DND-41 (cell line): Measurements from ENCODE around the gene PAX2.

Experiments used
- ATAC-seq: fragments of 200-7000 bp; cut with Tn5 transposase; 3 replicates; pipeline ENCODE4 v1.9.1; 2021; ENCODE audit warnings: low read depth; ENCODE audit not compliant: insufficient read depth
- DNase-seq: peaks from one replicate; pipeline ENCODE4 v3.0.0-alpha.2; 2020
- H2AFZ ChIP-seq: 2 replicates; pipeline ENCODE4 v1.6.0; 2012; ENCODE audit warnings: low read depth, low read length
- H3K27ac ChIP-seq: 2 replicates; pipeline ENCODE4 v1.5.1; 2012; ENCODE audit warnings: low read length, inconsistent platforms
- H3K27me3 ChIP-seq: fragments of 200-600 bp; sonication (generic); 2 replicates; pipeline ENCODE4 v1.6.0; 2012; ENCODE audit warnings: low read length, mild to moderate bottlenecking, inconsistent platforms; ENCODE audit not compliant: insufficient read depth, poor library complexity
- H3K36me3 ChIP-seq: 2 replicates; pipeline ENCODE4 v1.5.1; 2012; ENCODE audit warnings: low read length, inconsistent platforms; ENCODE audit not compliant: insufficient read depth
- H3K4me1 ChIP-seq: 2 replicates; pipeline ENCODE4 v1.5.1; 2012; ENCODE audit warnings: mild to moderate bottlenecking, low read length; ENCODE audit not compliant: insufficient read depth
- H3K4me2 ChIP-seq: 2 replicates; pipeline ENCODE4 v1.6.0; 2012; ENCODE audit warnings: mild to moderate bottlenecking, moderate library complexity, low read length, inconsistent platforms; ENCODE audit not compliant: insufficient read depth
- H3K4me3 ChIP-seq, 2 experiments: fragments of 200-600 bp in 1 of 2; shearing (Covaris generic) in 1 of 2; 2 replicates each; pipeline ENCODE4 v1.5.1; 2012 to 2016; ENCODE audit warnings: inconsistent platforms in 2 of 2, low read length in 2 of 2, mild to moderate bottlenecking in 2 of 2, low read depth in 1 of 2, moderate library complexity in 1 of 2
- H3K79me2 ChIP-seq: 2 replicates; pipeline ENCODE4 v1.6.0; 2012; ENCODE audit warnings: low read length, inconsistent platforms; ENCODE audit not compliant: insufficient read depth
- H3K9ac ChIP-seq: 2 replicates; pipeline ENCODE4 v1.6.0; 2012; ENCODE audit warnings: low read depth, mild to moderate bottlenecking, inconsistent platforms, low read length, moderate library complexity
- H3K9me3 ChIP-seq: 2 replicates; pipeline ENCODE4 v1.5.1; 2012; ENCODE audit warnings: low read length, moderate library complexity, mild to moderate bottlenecking, inconsistent platforms; ENCODE audit not compliant: insufficient read depth, severe bottlenecking
- H4K20me1 ChIP-seq: 2 replicates; pipeline ENCODE4 v1.6.0; 2012; ENCODE audit warnings: low read length; ENCODE audit not compliant: insufficient read depth
- CTCF ChIP-seq: IDR thresholded peaks from 2 replicates; pipeline ENCODE4 v1.5.1; 2012; ENCODE audit warnings: borderline replicate concordance, low read length, moderate library complexity, mild to moderate bottlenecking; ENCODE audit not compliant: poor library complexity, severe bottlenecking; ENCODE audit errors: extremely low read depth
- EZH2 ChIP-seq: IDR thresholded peaks from 3 replicates; pipeline ENCODE4 v1.6.1; 2012; ENCODE audit warnings: borderline replicate concordance, low read depth, mild to moderate bottlenecking, moderate library complexity, low read length, inconsistent platforms; ENCODE audit not compliant: severe bottlenecking

Gene PAX2

DNA sequence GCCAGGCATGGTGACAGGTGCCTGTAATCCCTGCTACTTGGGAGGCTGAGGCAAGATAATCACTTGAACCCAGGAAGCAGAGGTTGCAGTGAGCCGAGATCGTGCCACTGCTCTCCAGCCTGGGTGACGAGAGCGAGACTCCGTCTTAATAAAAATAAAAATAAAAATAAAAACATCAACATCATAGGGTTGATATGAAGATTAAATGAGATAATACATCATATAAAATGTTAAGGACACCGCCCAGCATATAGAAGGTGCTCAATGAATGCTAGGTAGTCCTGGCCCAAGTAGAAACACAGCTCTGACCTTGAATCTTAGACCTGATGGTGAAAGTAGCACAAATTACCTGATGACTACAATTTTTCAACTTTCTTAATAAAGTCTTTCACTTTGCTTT is 74.0 kb downstream of the PAX2 start:
- Histone ChIP-seq H3K4me2 (no peak overlapping the region), H3K4me3 (no peak overlapping the region), H4K20me1 (no peaks in the 10 kb centered on the region; the same call in 1 of the 2 replicates), H3K4me1 (no peaks in the 10 kb centered on the region), H3K27me3 (peaks cover 16% of the 10 kb centered on the region), H3K36me3 (no peaks in the 10 kb centered on the region), H3K27ac (no peak overlapping the region), H3K79me2 (no peaks in the 10 kb centered on the region), H3K9me3 (no peaks in the 10 kb centered on the region), H3K9ac (no peak overlapping the region), H2AFZ (no peak overlapping the region)
- TF ChIP-seq CTCF = no peak
- TF ChIP-seq EZH2 = no peak
- DNase-seq (no peak), ATAC-seq (no peak)

GRCh38 chr10:100823194-100823593 is 77.8 kb downstream of the PAX2 start:
- DNase-seq (no peak), ATAC-seq (no peak)
- Histone ChIP-seq H3K4me3 (no peak overlapping the region), H2AFZ (no peak overlapping the region), H3K9me3 (no peaks in the 10 kb centered on the region), H3K4me2 (no peak overlapping the region), H3K27ac (no peak overlapping the region), H3K79me2 (no peaks in the 10 kb centered on the region), H3K9ac (no peak overlapping the region), H3K27me3 (no peaks in the 10 kb centered on the region), H4K20me1 (no peaks in the 10 kb centered on the region), H3K36me3 (no peaks in the 10 kb centered on the region), H3K4me1 (no peaks in the 10 kb centered on the region)
- TF ChIP-seq CTCF (no peak), EZH2 (no peak)

DNA sequence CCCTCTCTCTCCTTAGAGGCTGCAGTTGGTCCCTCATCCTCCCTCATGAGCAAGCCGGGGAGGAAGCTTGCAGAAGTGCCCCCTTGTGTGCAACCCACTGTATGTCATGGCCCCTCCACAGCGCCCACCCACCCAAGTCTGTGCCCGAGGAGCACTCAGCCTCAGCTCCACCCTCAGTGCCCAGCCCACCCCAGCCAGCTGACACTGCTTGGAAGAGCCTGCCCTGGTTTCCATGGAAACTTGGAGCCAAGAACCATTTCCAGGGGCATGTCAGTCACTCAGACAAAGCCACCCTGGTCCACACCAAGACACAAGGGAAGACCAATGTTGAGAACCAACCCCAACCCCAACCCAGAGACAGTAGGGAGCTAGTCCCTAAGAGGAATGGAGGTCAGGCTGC is 79.5 kb downstream of the PAX2 start:
- Histone ChIP-seq H3K9me3 (no peaks in the 10 kb centered on the region), H3K4me2 (no peak overlapping the region), H3K9ac (no peak overlapping the region), H3K36me3 (no peaks in the 10 kb centered on the region), H3K27me3 (no peaks in the 10 kb centered on the region), H2AFZ (no peak overlapping the region), H3K79me2 (no peaks in the 10 kb centered on the region), H3K27ac (no peak overlapping the region), H4K20me1 (no peaks in the 10 kb centered on the region), H3K4me3 (no peak overlapping the region), H3K4me1 (no peaks in the 10 kb centered on the region)
- ATAC-seq = no peak
- DNase-seq = no peak
- TF ChIP-seq EZH2 = no peak
- TF ChIP-seq CTCF = no peak

- no peaks in the 10 kb centered on the region for H4K20me1 ChIP-seq
- no peak overlapping the region for H3K4me2 ChIP-seq
- no peaks in the 10 kb centered on the region for H3K36me3 ChIP-seq
- no peak overlapping the region for H3K4me3 ChIP-seq
- ATAC-seq (no peak), DNase-seq (no peak)
- H2AFZ ChIP-seq = no peak overlapping the region
- no peaks in the 10 kb centered on the region for H3K27me3 ChIP-seq
- H3K79me2 ChIP-seq = no peaks in the 10 kb centered on the region
- no peak overlapping the region for H3K27ac ChIP-seq
- no peaks in the 10 kb centered on the region for H3K4me1 ChIP-seq
- no peaks in the 10 kb centered on the region for H3K9me3 ChIP-seq
- TF ChIP-seq CTCF (no peak), EZH2 (no peak)
- H3K9ac ChIP-seq = no peak overlapping the region
Measured at GRCh38 chr10:100825325-100825875, 80.0 kb downstream of the PAX2 start.
